RWPE2 (cell line): ENCODE data around the gene THY1.
"Not testable (repeated sequence)": the region's sequence is repeated elsewhere in the genome, so short reads cannot be mapped to it uniquely, and the experiment has no call there.

Experiments used
- ATAC-seq: fragments of 200-7000 bp; cut with Tn5 transposase; 3 replicates; pipeline ENCODE4 v1.9.1; 2021; ENCODE audit warnings: low read depth
- DNase-seq: peaks from one replicate; pipeline ENCODE4 v3.0.0-alpha.2; 2020; ENCODE audit warnings: low spot score
- H3K27ac ChIP-seq: fragments of 450-650 bp; 2 replicates; pipeline ENCODE4 v1.5.1; 2017; ENCODE audit warnings: mild to moderate bottlenecking; ENCODE audit not compliant: poor library complexity, severe bottlenecking
- H3K27me3 ChIP-seq: fragments of 250-450 bp; sonication (Bioruptor Pico); 2 replicates; pipeline ENCODE4 v1.5.1; 2021; ENCODE audit warnings: mild to moderate bottlenecking, moderate library complexity; ENCODE audit not compliant: insufficient read depth, poor library complexity, severe bottlenecking
- H3K36me3 ChIP-seq: fragments of 250-450 bp; sonication (Bioruptor Pico); 2 replicates; pipeline ENCODE4 v1.5.1; 2020; ENCODE audit warnings: low read depth, mild to moderate bottlenecking, moderate library complexity
- H3K4me1 ChIP-seq: fragments of 250-450 bp; sonication (Bioruptor Pico); 2 replicates; pipeline ENCODE4 v1.5.1; 2021; ENCODE audit warnings: mild to moderate bottlenecking, moderate library complexity; ENCODE audit not compliant: insufficient read depth, poor library complexity, severe bottlenecking
- H3K4me3 ChIP-seq: fragments of 250-450 bp; sonication (Bioruptor Pico); 2 replicates; pipeline ENCODE4 v1.5.1; 2021; ENCODE audit warnings: mild to moderate bottlenecking, moderate library complexity; ENCODE audit not compliant: severe bottlenecking
- H3K9me3 ChIP-seq: fragments of 250-450 bp; sonication (Bioruptor Pico); 2 replicates; pipeline ENCODE4 v1.5.1; 2021; ENCODE audit warnings: mild to moderate bottlenecking, moderate library complexity; ENCODE audit not compliant: severe bottlenecking
- CTCF ChIP-seq: fragments of 450-650 bp; IDR thresholded peaks from one replicate; pipeline ENCODE4 v1.5.1; 2017; ENCODE audit warnings: mild to moderate bottlenecking, moderate library complexity; ENCODE audit not compliant: poor library complexity, severe bottlenecking

THY1 gene

GRCh38 chr11:119412072-119412471, 10.9 kb downstream of the THY1 start:
- no peak overlapping the region for H3K4me3 ChIP-seq
- no peaks in the 10 kb centered on the region for H3K36me3 ChIP-seq
- no peak for DNase-seq
- no peak for TF ChIP-seq CTCF
- no peaks in the 10 kb centered on the region for H3K27me3 ChIP-seq
- H3K4me1 ChIP-seq, result no peaks in the 10 kb centered on the region
- no peak overlapping the region for H3K27ac ChIP-seq
- no peaks in the 10 kb centered on the region for H3K9me3 ChIP-seq
- no peak for ATAC-seq

- ATAC-seq (no peak), DNase-seq (no peak)
- Histone ChIP-seq H3K27me3 (no peaks in the 10 kb centered on the region), H3K4me3 (no peak overlapping the region), H3K4me1 (no peaks in the 10 kb centered on the region), H3K9me3 (no peaks in the 10 kb centered on the region), H3K27ac (no peak overlapping the region), H3K36me3 (no peaks in the 10 kb centered on the region)
- no peak for TF ChIP-seq CTCF
Observed at GRCh38 chr11:119410501-119410900, 12.5 kb downstream of the THY1 start.

- Histone ChIP-seq H3K9me3 (no peaks in the 10 kb centered on the region), H3K4me3 (no peak overlapping the region), H3K27me3 (no peaks in the 10 kb centered on the region), H3K27ac (no peak overlapping the region), H3K36me3 (no peaks in the 10 kb centered on the region), H3K4me1 (no peaks in the 10 kb centered on the region)
- no peak for DNase-seq
- TF ChIP-seq CTCF, result no peak
- ATAC-seq, result no peak
Observed at GRCh38 chr11:119409731-119410130, 13.2 kb downstream of the THY1 start.

GRCh38 chr11:119406005-119406404, 17.0 kb downstream of the THY1 start:
- Histone ChIP-seq H3K27me3 (no peaks in the 10 kb centered on the region), H3K9me3 (no peaks in the 10 kb centered on the region), H3K27ac (no peak overlapping the region), H3K4me3 (no peak overlapping the region), H3K36me3 (no peaks in the 10 kb centered on the region), H3K4me1 (no peaks in the 10 kb centered on the region)
- no peak for DNase-seq
- TF ChIP-seq CTCF, result no peak
- ATAC-seq, result no peak

GRCh38 chr11:119405448-119405847, 17.5 kb downstream of the THY1 start:
- not testable (repeated sequence) for H3K36me3 ChIP-seq, ATAC-seq, DNase-seq, H3K4me1 ChIP-seq, H3K9me3 ChIP-seq, H3K27ac ChIP-seq, H3K4me3 ChIP-seq, H3K27me3 ChIP-seq
